ENCODE results near the gene LY86. TPM values are rescaled to one million over a fixed set of nuclear protein-coding genes. Genes with fewer than 3 reads are reported as not detected.

The LY86 gene
- total and polyA plus RNA-seq, 2 of the 13 experiments (the other 11 are each of a cell fraction or from before 2014, with no cell fraction given), result not detected

GRCh38 chr6:6634735-6635075 is 46.2 kb downstream of the LY86 start (continued):
- TF ChIP-seq ZBTB43 (CRISPR knock-in tag; conservative IDR thresholded peaks at IDR 0.05) (no peak), RARG (CRISPR knock-in tag; IDR thresholded peaks at IDR 0.05; ENCODE audit: low read depth) (no peak), ZNF513 (CRISPR knock-in tag; conservative IDR thresholded peaks at IDR 0.05) (no peak), PLRG1 (conservative IDR thresholded peaks at IDR 0.05) (no peak), ZNF451 (CRISPR knock-in tag; IDR thresholded peaks at IDR 0.05) (no peak), NFE2L1 (CRISPR knock-in tag; IDR thresholded peaks at IDR 0.05; ENCODE audit: borderline replicate concordance) (no peak), ZBTB40 (IDR thresholded peaks at IDR 0.05) (no peak), ZBTB40 (CRISPR knock-in tag; IDR thresholded peaks at IDR 0.05) (no peak), FOXA3 (CRISPR knock-in tag; IDR thresholded peaks at IDR 0.05) (no peak), NKX3-1 (CRISPR knock-in tag; IDR thresholded peaks at IDR 0.05) (no peak)
